Measurements from ENCODE around the gene CCDC9B. TPM values are rescaled to one million over a fixed set of nuclear protein-coding genes. Genes with fewer than 3 reads are reported as not detected.

Gene CCDC9B
- total and polyA plus RNA-seq, 2 experiments from 2014 or later = 19.6 to 33.1 TPM

GRCh38 chr15:40310993-40311392 lies 29.7 kb downstream of the CCDC9B start:
- H3K9me3 ChIP-seq (ENCODE audit: low read depth) = no peaks in the 10 kb centered on the region
- H3K4me2 ChIP-seq (ENCODE audit: unreplicated experiment) = no peak overlapping the region
- 38% methylated on average over 3 of the region's 3 CpGs for WGBS, 2 experiments (ENCODE audit: low coverage in 1 of 2, low lambda C conversion rate in 2 of 2, missing lambda C conversion rate in 2 of 2)
- H3F3A ChIP-seq (ENCODE audit: insufficient read depth) = peaks cover 7% of the 10 kb centered on the region
- no peaks in the 10 kb centered on the region for H3K9me2 ChIP-seq (ENCODE audit: insufficient read depth)
- peaks cover 27% of the 10 kb centered on the region for H3K4me1 ChIP-seq (ENCODE audit: insufficient read depth)
- no peaks in the 10 kb centered on the region for H3K36me3 ChIP-seq (ENCODE audit: low read depth)
- no peaks in the 10 kb centered on the region for H3K79me2 ChIP-seq (ENCODE audit: insufficient read depth)
- H3K27me3 ChIP-seq (replicated peaks; ENCODE audit: insufficient read depth) = no peaks in the 10 kb centered on the region; the same call in 1 of the 2 replicates
- no peak overlapping the region for H3K27ac ChIP-seq
- no peak for DNase-seq
- no peak overlapping the region for H3K4me3 ChIP-seq
- no peaks in the 10 kb centered on the region for H4K20me1 ChIP-seq (ENCODE audit: insufficient read depth)
- in situ Hi-C loops (cut with MboI) = no loop called here
- H2AFZ ChIP-seq = no peak overlapping the region
- no peak overlapping the region for H3K9ac ChIP-seq
- TF ChIP-seq EZH2phosphoT487 (IDR thresholded peaks at IDR 0.05; ENCODE audit: insufficient read depth, low read depth) = no peak

DNA sequence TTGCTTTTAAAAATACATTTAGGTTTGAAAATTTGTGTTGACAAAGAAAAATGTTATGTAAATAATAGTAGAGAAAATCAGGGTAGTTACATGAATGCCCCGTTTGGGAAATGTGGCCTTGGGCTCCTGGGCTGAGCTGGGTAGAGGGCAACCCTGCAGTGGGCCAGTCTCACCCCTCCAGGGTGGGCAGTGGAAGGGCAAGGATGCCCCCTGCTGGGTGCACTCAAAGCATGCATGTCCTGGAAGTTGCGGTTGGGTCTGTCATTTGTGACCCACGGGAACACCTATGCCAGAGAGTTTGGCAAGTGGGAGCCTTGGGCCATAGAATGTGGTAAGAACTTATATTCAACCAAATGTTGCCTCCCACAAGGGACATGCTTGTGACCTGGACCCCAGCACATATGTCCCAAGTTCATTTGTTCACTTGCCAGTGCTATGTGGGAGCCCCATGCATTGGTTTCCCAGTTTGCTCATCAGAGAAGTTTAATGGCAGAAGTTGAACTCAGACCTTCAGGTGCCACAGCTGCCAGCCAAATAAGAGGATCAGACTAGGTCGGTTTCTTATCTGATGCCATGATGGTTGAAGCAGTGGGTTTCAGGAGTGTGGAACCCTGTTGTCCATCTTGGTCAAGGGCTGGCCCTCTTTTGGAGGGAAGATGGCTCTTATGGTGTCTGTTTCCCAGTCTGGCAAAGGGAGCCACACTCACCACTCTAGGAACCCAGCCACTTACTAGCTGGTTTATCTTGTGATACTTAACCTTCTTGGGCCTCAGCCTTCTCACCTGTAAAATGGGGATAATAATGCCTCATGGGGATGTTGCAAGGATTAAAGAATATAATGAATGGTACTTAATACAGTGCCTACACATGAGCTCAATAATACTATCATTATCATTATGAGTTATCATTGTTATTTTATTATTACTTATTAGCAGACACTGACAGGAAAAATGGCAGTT lies 30.5 kb downstream of the CCDC9B start:
- Histone ChIP-seq H2AFZ (no peak overlapping the region), H3K4me2 (ENCODE audit: unreplicated experiment) (no peak overlapping the region), H3K9me2 (ENCODE audit: insufficient read depth) (no peaks in the 10 kb centered on the region), H3K9ac (no peak overlapping the region), H3K36me3 (ENCODE audit: low read depth) (no peaks in the 10 kb centered on the region), H3K4me3 (no peak overlapping the region), H3K4me1 (ENCODE audit: insufficient read depth) (peaks cover 21% of the 10 kb centered on the region), H3F3A (ENCODE audit: insufficient read depth) (peaks cover 7% of the 10 kb centered on the region), H3K79me2 (ENCODE audit: insufficient read depth) (no peaks in the 10 kb centered on the region), H3K27me3 (replicated peaks; ENCODE audit: insufficient read depth) (no peaks in the 10 kb centered on the region; the same call in 1 of the 2 replicates), H3K9me3 (ENCODE audit: low read depth) (no peaks in the 10 kb centered on the region), H4K20me1 (ENCODE audit: insufficient read depth) (no peaks in the 10 kb centered on the region), H3K27ac (no peak overlapping the region)
- in situ Hi-C loops (cut with MboI) = no loop called here
- 1 to 11% methylated on average over 4 of the region's 4 CpGs for WGBS, 2 experiments (ENCODE audit: low coverage in 1 of 2, low lambda C conversion rate in 2 of 2, missing lambda C conversion rate in 2 of 2)
- no peak for TF ChIP-seq EZH2phosphoT487 (IDR thresholded peaks at IDR 0.05; ENCODE audit: insufficient read depth, low read depth)
- TF ChIP-seq EZH2 (IDR thresholded peaks at IDR 0.05; ENCODE audit: insufficient read depth, poor library complexity, severe bottlenecking) = no peak
- peak; percentile 53 for DNase-seq

- no peaks in the 10 kb centered on the region for H4K20me1 ChIP-seq (ENCODE audit: insufficient read depth)
- no peak for DNase-seq
- H3K9me3 ChIP-seq (ENCODE audit: low read depth) = no peaks in the 10 kb centered on the region
- peaks cover 4% of the 10 kb centered on the region for H3F3A ChIP-seq (ENCODE audit: insufficient read depth)
- no peak overlapping the region for H3K4me3 ChIP-seq
- no peak overlapping the region for H2AFZ ChIP-seq
- 83 to 91% methylated on average over 8 of the region's 8 CpGs for WGBS, 2 experiments (ENCODE audit: low coverage in 1 of 2, low lambda C conversion rate in 2 of 2, missing lambda C conversion rate in 2 of 2)
- H3K36me3 ChIP-seq (ENCODE audit: low read depth) = no peaks in the 10 kb centered on the region
- no peaks in the 10 kb centered on the region; the same call in 1 of the 2 replicates for H3K27me3 ChIP-seq (replicated peaks; ENCODE audit: insufficient read depth)
- no peak overlapping the region for H3K27ac ChIP-seq
- no peaks in the 10 kb centered on the region for H3K79me2 ChIP-seq (ENCODE audit: insufficient read depth)
- TF ChIP-seq EZH2 (IDR thresholded peaks at IDR 0.05; ENCODE audit: insufficient read depth, poor library complexity, severe bottlenecking) (no peak), EZH2phosphoT487 (IDR thresholded peaks at IDR 0.05; ENCODE audit: insufficient read depth, low read depth) (no peak)
- in situ Hi-C loops (cut with MboI) = no loop called here
- H3K9ac ChIP-seq = no peak overlapping the region
- H3K4me1 ChIP-seq (ENCODE audit: insufficient read depth) = peaks cover 12% of the 10 kb centered on the region
- H3K9me2 ChIP-seq (ENCODE audit: insufficient read depth) = no peaks in the 10 kb centered on the region
- H3K4me2 ChIP-seq (ENCODE audit: unreplicated experiment) = no peak overlapping the region
Observed at GRCh38 chr15:40309344-40309862, 31.3 kb downstream of the CCDC9B start.

DNA sequence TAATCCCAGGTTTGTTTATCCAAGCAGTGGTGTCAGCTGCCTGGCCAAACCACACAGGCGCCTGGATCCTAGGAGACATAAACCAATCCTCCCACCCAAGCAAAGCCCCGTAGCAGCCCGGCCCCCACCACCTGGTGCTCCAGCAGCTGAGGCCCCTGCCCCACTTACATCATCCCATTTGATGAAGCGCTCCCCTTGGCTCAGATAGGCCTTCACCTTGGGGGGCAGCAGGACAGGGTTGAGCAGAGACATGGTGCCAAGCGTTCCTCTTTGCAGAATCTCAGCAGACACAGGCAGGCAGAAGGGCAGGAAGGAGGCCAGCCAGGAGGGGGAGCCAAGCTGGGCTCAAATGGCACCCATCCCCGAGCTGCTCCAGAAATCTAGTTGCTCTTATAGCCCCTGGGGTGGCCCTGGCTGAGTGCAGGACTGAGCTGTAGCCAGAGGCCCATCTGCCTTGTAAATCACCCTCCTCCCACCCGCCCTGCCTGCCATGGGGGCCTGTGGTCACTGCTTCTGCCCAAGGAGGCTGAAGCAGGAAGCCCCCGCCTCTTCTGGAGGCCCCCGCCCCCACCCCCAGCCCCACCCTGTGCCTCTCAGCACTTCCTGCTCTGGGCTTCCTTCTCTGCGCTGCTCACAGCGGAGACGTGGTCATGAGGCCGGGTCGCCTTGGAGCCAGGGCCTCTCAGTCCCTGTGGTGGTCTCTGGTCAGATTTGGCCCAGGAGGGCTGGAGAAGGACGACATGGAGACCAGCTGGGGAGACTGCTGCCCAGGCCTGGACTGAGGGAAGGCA lies 33.1 kb downstream of the CCDC9B start, which contains the start of gene PLCB2:
PLCB2 (minus strand) TSS at position 515 of the 791 bp plus-strand sequence; CDS start at position 252, 263 bp downstream.
- H3K4me1 ChIP-seq (ENCODE audit: insufficient read depth) = no peaks in the 10 kb centered on the region
- no peak for DNase-seq
- WGBS, 2 experiments (ENCODE audit: low coverage in 1 of 2, low lambda C conversion rate in 2 of 2, missing lambda C conversion rate in 2 of 2) = 73 to 75% methylated on average over 13 to 15 of the region's 15 CpGs

More for the DNA sequence above, 33.1 kb downstream of the CCDC9B start, which contains the start of gene PLCB2:
- in situ Hi-C loops (cut with MboI) = no loop called here
- H3K9me3 ChIP-seq (ENCODE audit: low read depth) = no peaks in the 10 kb centered on the region
- no peak within 1 kb of the TSS for H3K27ac ChIP-seq
- H3K4me3 ChIP-seq = no peak within 1 kb of the TSS
- H3K9ac ChIP-seq = no peak within 1 kb of the TSS
- no peaks in the 10 kb centered on the region for H3K9me2 ChIP-seq (ENCODE audit: insufficient read depth)
- H3K36me3 ChIP-seq (ENCODE audit: low read depth) = no peaks in the 10 kb centered on the region
- TF ChIP-seq EZH2 (IDR thresholded peaks at IDR 0.05; ENCODE audit: insufficient read depth, poor library complexity, severe bottlenecking) (no peak), EZH2phosphoT487 (IDR thresholded peaks at IDR 0.05; ENCODE audit: insufficient read depth, low read depth) (no peak)
- no peaks in the 10 kb centered on the region for H4K20me1 ChIP-seq (ENCODE audit: insufficient read depth)
- no peak within 1 kb of the TSS for H3K4me2 ChIP-seq (ENCODE audit: unreplicated experiment)
- no peaks in the 10 kb centered on the region for H3K79me2 ChIP-seq (ENCODE audit: insufficient read depth)
- H2AFZ ChIP-seq = no peak within 1 kb of the TSS
- H3F3A ChIP-seq (ENCODE audit: insufficient read depth) = no peaks in the 10 kb centered on the region
- no peaks in the 10 kb centered on the region; the same call in 1 of the 2 replicates for H3K27me3 ChIP-seq (replicated peaks; ENCODE audit: insufficient read depth)

All from GM23248 (cell line).